Testis (tissue), 2 donors: ENCODE measurements around the gene TNNT1.

Experiments
- POLR2A ChIP-seq: fragments of 450-650 bp; IDR thresholded peaks from one replicate; pipeline ENCODE4 v1.6.1; 2017; ENCODE audit warnings: antibody characterized with exemption, mild to moderate bottlenecking, moderate library complexity
- TF ChIP-seq, protein P1 (sequence below), 3 experiments: fragments of 450-650 bp in 2 of 3; fragments of 200-600 bp in 1 of 3; sonication (generic) in 1 of 3; IDR thresholded peaks; one replicate each; pipeline ENCODE4 v1.5.1; 2016 to 2019; ENCODE audit warnings: antibody characterized with exemption in 3 of 3, mild to moderate bottlenecking in 2 of 3, moderate library complexity in 1 of 3

DNA sequence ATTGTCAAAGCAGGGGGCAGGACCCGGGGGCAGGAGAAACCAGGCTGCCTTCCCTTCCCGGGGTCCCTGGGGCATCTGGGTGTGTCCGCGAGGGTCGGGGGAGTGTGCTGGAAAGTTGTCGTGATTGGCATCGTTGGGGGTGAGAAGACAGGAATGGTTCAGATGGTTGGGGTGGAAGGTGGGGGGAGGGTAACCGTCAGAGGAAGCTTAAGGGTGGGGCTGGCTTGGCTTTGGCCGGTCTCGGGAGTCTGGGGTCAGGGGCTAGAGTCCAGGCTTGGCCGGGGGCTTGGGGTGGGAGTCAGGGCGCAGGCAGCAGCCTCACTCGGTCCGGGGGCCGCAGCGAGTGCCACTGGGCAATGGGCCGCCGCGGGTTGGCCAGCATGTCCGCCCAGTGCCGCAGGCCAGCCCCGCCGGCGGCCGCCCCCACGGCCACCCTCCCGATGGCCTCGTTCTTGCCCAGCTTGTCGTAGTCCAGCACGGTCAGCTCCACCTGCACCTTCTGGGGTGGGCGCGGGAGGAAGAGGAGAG, 24.2 kb upstream of the TNNT1 start:
- TF ChIP-seq, protein P1, sequence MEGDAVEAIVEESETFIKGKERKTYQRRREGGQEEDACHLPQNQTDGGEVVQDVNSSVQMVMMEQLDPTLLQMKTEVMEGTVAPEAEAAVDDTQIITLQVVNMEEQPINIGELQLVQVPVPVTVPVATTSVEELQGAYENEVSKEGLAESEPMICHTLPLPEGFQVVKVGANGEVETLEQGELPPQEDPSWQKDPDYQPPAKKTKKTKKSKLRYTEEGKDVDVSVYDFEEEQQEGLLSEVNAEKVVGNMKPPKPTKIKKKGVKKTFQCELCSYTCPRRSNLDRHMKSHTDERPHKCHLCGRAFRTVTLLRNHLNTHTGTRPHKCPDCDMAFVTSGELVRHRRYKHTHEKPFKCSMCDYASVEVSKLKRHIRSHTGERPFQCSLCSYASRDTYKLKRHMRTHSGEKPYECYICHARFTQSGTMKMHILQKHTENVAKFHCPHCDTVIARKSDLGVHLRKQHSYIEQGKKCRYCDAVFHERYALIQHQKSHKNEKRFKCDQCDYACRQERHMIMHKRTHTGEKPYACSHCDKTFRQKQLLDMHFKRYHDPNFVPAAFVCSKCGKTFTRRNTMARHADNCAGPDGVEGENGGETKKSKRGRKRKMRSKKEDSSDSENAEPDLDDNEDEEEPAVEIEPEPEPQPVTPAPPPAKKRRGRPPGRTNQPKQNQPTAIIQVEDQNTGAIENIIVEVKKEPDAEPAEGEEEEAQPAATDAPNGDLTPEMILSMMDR (IDR thresholded peaks at IDR 0.05) = no peak
- no peak for TF ChIP-seq POLR2A
